ENCODE measurements around the gene SPAST. TPM values are rescaled to one million over a fixed set of nuclear protein-coding genes. Genes with fewer than 3 reads are reported as not detected.
"Not testable (repeated sequence)": the region's sequence is repeated elsewhere in the genome, so short reads cannot be mapped to it uniquely, and the experiment has no call there.

The SPAST gene
- polyA plus RNA-seq (2012; ENCODE audit: missing spikeins), result 9.3 TPM

GRCh38 chr2:32063310-32064020 is at the start of gene SPAST:
Gene SPAST (plus strand): TSS chr2:32063556. CDS start chr2:32063832, 276 bp downstream.
- peak; percentile 98 for FAIRE-seq
- peak; percentile 79 for TF ChIP-seq POLR2A (IDR thresholded peaks at IDR 0.05; ENCODE audit: low read depth, low read length)
- peak; percentile 57; the same call in 1 of the 2 replicates for TF ChIP-seq POLR2AphosphoS5 (IDR thresholded peaks at IDR 0.05; ENCODE audit: low read depth, low read length)
- TF ChIP-seq TAF1 (IDR thresholded peaks at IDR 0.05; ENCODE audit: borderline replicate concordance, low read depth, low read length), result no peak

GRCh38 chr2:32018789-32019482 is 44.4 kb upstream of the SPAST start:
- FAIRE-seq; DNase-seq (ENCODE audit: insufficient read length): not testable (repeated sequence)

More at GRCh38 chr2:32063310-32064020, at the start of gene SPAST:
- peak; percentile 93 for DNase-seq (ENCODE audit: insufficient read length)

GRCh38 chr2:32034198-32034887 is 29.0 kb upstream of the SPAST start:
- not testable (repeated sequence) for FAIRE-seq; DNase-seq (ENCODE audit: insufficient read length)

- peak; percentile 96 for TF ChIP-seq TAF1 (IDR thresholded peaks at IDR 0.05; ENCODE audit: borderline replicate concordance, low read depth, low read length)
- peak; percentile 98 for TF ChIP-seq POLR2AphosphoS5 (IDR thresholded peaks at IDR 0.05; ENCODE audit: low read depth, low read length)
- TF ChIP-seq POLR2A (IDR thresholded peaks at IDR 0.05; ENCODE audit: low read depth, low read length), result peak; percentile 98
- DNase-seq (ENCODE audit: insufficient read length), result peak; percentile 77
- FAIRE-seq, result peak; percentile 96
Measured at GRCh38 chr2:32039447-32040219, 23.7 kb upstream of the SPAST start, which contains the start of gene DPY30. Gene DPY30 (minus strand): TSS chr2:32039805. CDS start chr2:32039456, 349 bp downstream.

GRCh38 chr2:32043561-32043960 is 19.8 kb upstream of the SPAST start:
- no peak for DNase-seq (ENCODE audit: insufficient read length)
- FAIRE-seq, result no peak
- no peak for TF ChIP-seq TAF1 (IDR thresholded peaks at IDR 0.05; ENCODE audit: borderline replicate concordance, low read depth, low read length)
- no peak for TF ChIP-seq POLR2A (IDR thresholded peaks at IDR 0.05; ENCODE audit: low read depth, low read length)
- no peak for TF ChIP-seq POLR2AphosphoS5 (IDR thresholded peaks at IDR 0.05; ENCODE audit: low read depth, low read length)

GRCh38 chr2:32051836-32052439 is 11.4 kb upstream of the SPAST start:
- DNase-seq (ENCODE audit: insufficient read length) (no peak), FAIRE-seq (no peak)
- no peak for TF ChIP-seq POLR2AphosphoS5 (IDR thresholded peaks at IDR 0.05; ENCODE audit: low read depth, low read length)
- TF ChIP-seq TAF1 (IDR thresholded peaks at IDR 0.05; ENCODE audit: borderline replicate concordance, low read depth, low read length), result no peak

GRCh38 chr2:32054583-32054982 is 8.8 kb upstream of the SPAST start:
- DNase-seq (ENCODE audit: insufficient read length); FAIRE-seq: not testable (repeated sequence)

GRCh38 chr2:32058130-32058529 is 5.2 kb upstream of the SPAST start:
- no peak for FAIRE-seq
- TF ChIP-seq POLR2AphosphoS5 (IDR thresholded peaks at IDR 0.05; ENCODE audit: low read depth, low read length) (no peak), TAF1 (IDR thresholded peaks at IDR 0.05; ENCODE audit: borderline replicate concordance, low read depth, low read length) (no peak), POLR2A (IDR thresholded peaks at IDR 0.05; ENCODE audit: low read depth, low read length) (no peak)
- no peak for DNase-seq (ENCODE audit: insufficient read length)

- no peak for FAIRE-seq
- TF ChIP-seq TAF1 (IDR thresholded peaks at IDR 0.05; ENCODE audit: borderline replicate concordance, low read depth, low read length) (no peak), POLR2A (IDR thresholded peaks at IDR 0.05; ENCODE audit: low read depth, low read length) (no peak), POLR2AphosphoS5 (IDR thresholded peaks at IDR 0.05; ENCODE audit: low read depth, low read length) (no peak)
- no peak for DNase-seq (ENCODE audit: insufficient read length)
Measured at GRCh38 chr2:32060266-32060665, 3.1 kb upstream of the SPAST start.

- FAIRE-seq, result no peak
- DNase-seq (ENCODE audit: insufficient read length), result no peak
- TF ChIP-seq POLR2AphosphoS5 (IDR thresholded peaks at IDR 0.05; ENCODE audit: low read depth, low read length) (no peak), TAF1 (IDR thresholded peaks at IDR 0.05; ENCODE audit: borderline replicate concordance, low read depth, low read length) (no peak), POLR2A (IDR thresholded peaks at IDR 0.05; ENCODE audit: low read depth, low read length) (no peak)
Measured at GRCh38 chr2:32061430-32061829, 1.9 kb upstream of the SPAST start.
